ENCODE measurements around the gene SYT14. TPM values are rescaled to one million over a fixed set of nuclear protein-coding genes. Genes with fewer than 3 reads are reported as not detected.
"Not testable (repeated sequence)": the region's sequence is repeated elsewhere in the genome, so short reads cannot be mapped to it uniquely, and the experiment has no call there.

The SYT14 gene
- polyA plus RNA-seq, 4 donors = 0.24 to 0.49 (median 0.35) TPM

- DNase-seq (ENCODE audit: low read depth in 4 of 4, low spot score in 3 of 4) = no peak
Observed at GRCh38 chr1:210022044-210022443, 84.0 kb downstream of the SYT14 start.

DNA sequence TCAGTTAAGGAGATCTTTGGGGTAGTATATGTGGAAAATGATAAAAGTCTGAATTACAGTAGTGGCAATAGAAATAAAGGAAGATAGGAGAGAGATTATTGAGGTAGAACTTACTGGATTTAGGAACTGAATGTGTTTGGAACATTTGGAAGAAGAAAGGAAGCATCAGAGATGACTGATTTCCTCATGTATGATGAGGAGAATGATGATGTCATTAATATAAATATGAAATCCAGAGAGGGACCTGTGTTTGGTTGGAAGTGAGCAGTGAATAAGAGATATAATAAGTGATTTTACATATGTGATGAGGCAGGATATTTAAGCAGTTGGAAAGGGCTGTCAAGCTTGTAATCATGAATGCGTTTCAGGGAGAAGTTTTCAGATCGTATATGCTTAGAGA, 86.3 kb downstream of the SYT14 start:
- no peak for DNase-seq (ENCODE audit: low read depth in 4 of 4, low spot score in 3 of 4)

DNA sequence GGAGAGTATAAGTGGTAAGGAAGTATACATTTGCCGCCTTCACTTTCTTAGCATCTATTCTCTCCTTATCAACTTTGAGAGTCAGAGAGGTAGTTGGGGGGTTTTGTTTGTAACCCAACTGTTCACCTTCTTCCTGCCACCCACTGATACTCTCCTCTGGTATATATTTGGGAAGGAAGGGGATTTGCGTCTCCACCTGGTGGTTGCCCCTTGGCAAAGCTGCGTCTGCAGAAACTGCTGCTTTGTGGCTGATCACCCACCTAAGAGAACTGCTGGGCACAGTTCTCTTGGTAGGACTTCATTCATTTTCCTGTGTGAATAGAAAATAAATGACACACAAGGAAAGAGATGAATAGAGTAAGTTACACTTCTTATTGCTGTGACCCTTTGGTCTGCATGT, 87.0 kb downstream of the SYT14 start:
- DNase-seq (ENCODE audit: low read depth in 4 of 4, low spot score in 3 of 4) = no peak

- no peak for DNase-seq (ENCODE audit: low read depth in 4 of 4, low spot score in 3 of 4)
Observed at GRCh38 chr1:210025870-210026269, 87.9 kb downstream of the SYT14 start.

- DNase-seq (ENCODE audit: low read depth in 4 of 4, low spot score in 3 of 4) = no peak
Observed at GRCh38 chr1:210027994-210028393, 90.0 kb downstream of the SYT14 start.

DNA sequence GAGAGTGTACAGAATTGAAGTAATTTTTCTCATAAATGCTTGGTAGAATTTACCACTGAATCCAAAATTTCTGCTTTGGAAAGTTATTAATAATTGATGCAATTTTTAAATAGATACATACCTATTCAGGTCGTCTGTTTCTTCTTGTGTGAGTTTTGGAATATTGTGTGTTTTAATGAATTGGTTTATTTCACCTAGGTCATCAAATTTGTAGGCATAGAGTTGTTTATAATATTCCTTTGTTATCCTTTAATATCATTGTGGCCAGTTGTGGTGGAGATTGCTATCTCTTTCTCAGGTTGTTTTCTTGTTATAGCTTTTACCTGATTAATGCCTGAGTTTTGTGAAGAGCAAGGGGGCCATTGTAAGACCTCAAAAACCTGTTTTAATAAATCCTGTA, 93.5 kb downstream of the SYT14 start:
- no peak for DNase-seq (ENCODE audit: low read depth in 4 of 4, low spot score in 3 of 4)

DNA sequence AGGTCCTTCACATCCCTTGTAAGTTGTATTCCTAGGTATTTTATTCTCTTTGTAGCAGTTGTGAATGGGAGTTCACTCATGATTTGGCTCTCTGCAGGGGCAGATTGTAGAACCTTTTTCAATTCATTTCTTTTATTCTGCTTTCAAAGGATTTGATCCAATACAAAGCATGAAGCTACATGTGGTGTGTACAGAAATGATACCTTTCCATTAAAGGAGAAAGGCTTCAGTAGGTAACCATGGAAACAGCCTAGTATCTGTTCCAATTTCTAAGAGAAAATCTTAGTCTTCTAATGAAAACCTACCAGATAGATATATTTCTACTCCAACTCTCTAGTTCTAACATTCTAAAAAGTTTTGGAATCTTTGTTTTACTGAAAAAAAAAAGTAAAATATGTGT, 105.0 kb downstream of the SYT14 start:
- no peak for DNase-seq (ENCODE audit: low read depth in 4 of 4, low spot score in 3 of 4)

DNA sequence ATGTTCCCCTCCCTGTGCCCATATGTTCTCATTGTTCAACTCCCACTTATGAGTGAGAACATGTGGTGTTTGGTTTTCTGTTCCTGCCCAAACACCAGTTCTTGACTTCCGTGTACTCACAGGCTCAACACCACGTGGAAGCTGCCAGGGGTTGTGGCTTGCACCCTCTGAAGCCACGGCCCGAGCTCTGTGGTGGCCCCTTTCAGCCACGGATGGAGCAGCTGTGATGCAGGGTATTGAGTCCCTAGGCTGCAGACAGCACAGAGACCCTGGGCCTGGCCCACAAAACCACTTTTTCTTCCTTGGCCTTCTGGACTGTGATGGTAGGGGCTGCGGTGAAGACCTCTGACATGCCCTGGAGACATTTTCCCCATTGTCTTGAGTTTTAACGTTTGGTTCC, 111.6 kb downstream of the SYT14 start:
- DNase-seq (ENCODE audit: low read depth in 4 of 4, low spot score in 3 of 4) = no peak

DNA sequence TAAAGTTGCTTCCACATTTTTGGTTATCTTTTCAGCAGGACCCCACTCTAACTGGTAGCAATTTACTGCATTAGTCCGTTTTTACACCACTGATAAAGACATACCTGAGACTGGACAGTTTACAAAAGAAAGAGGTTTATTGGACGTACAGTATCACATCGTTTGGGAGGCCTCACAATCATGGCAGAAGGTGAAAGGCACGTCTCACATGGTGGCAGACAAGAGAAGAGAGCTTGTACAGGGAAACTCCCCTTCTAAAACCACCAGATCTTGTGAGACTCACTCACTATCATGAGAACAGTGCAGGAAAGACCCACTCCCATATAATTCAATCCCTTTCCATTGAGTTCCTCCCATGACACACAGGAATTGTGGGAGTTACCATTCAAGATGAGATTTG, 112.5 kb downstream of the SYT14 start:
- not testable (repeated sequence) for DNase-seq (ENCODE audit: low read depth in 4 of 4, low spot score in 3 of 4)

DNA sequence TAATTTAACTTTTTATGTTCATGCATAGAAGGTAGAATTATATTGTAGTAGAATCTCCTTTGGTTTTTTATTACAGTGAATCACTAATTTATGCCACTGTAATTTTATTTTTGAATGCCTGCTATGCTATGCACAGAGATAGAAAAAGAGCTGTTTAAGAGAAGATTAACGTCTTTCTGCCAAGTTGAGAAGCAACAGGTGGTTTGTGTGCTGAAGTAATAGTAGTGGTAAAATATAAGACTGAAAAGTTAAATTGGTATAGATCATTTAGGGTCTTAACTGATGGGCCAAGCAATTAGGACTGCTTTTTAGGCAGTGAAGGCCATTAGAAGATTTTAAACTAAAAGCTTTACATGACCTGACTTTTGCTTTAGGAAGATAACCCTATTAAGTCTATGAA, 115.1 kb downstream of the SYT14 start:
- DNase-seq (ENCODE audit: low read depth in 4 of 4, low spot score in 3 of 4) = no peak

- no peak for DNase-seq (ENCODE audit: low read depth in 4 of 4, low spot score in 3 of 4)
Observed at GRCh38 chr1:210057593-210057992, 119.6 kb downstream of the SYT14 start.

- no peak for DNase-seq (ENCODE audit: low read depth in 4 of 4, low spot score in 3 of 4)
Observed at GRCh38 chr1:210061992-210062391, 124.0 kb downstream of the SYT14 start.

- no peak for DNase-seq (ENCODE audit: low read depth in 4 of 4, low spot score in 3 of 4)
Observed at GRCh38 chr1:210070531-210070930, 132.5 kb downstream of the SYT14 start.

GRCh38 chr1:210072129-210072528, 134.1 kb downstream of the SYT14 start:
- DNase-seq (ENCODE audit: low read depth in 4 of 4, low spot score in 3 of 4) = no peak

GRCh38 chr1:210072896-210073504, 135.0 kb downstream of the SYT14 start:
- no peak for DNase-seq (ENCODE audit: low read depth in 4 of 4, low spot score in 3 of 4)

DNA sequence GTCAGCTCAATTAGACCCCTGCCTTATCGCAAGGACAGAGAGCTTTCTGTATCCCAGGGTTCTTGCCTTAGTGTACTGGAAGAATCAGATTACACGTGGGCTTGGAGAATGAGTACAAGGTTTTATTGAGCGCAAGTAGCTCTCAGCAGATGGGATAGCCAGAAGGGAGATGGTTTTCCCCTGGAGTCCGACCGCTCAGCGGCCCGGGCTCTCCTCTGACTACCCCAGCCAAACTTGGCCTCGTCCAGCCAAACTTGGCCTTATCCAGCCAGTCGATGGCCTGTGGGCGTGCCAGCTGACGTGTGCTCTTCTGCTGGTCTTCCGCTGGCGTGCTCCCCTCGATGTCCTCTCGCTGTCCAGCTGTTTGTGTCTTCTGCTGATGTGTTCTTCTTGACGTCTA, 136.9 kb downstream of the SYT14 start:
- no peak for DNase-seq (ENCODE audit: low read depth in 4 of 4, low spot score in 3 of 4)

DNA sequence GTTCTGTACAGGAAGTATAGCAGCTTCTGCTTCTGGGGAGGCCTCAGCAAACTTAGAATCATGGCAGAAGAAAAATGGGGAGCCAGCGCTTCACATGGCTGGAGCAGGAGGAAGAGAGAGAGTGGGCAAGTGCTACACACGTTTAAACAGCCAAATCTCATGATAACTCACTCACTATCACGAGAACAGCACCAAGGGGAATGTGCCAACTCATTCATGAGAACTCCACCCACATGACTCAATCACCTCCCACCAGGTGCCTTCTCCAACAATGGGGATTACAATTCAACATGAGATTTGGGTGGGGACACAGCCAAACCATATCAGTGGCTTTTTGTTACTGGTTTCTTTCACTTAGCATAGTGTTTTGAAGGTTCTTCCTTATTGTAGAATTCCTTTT, 138.6 kb downstream of the SYT14 start:
- DNase-seq (ENCODE audit: low read depth in 4 of 4, low spot score in 3 of 4) = no peak

GRCh38 chr1:210081494-210081893, 143.5 kb downstream of the SYT14 start:
- DNase-seq (ENCODE audit: low read depth in 4 of 4, low spot score in 3 of 4) = no peak

DNA sequence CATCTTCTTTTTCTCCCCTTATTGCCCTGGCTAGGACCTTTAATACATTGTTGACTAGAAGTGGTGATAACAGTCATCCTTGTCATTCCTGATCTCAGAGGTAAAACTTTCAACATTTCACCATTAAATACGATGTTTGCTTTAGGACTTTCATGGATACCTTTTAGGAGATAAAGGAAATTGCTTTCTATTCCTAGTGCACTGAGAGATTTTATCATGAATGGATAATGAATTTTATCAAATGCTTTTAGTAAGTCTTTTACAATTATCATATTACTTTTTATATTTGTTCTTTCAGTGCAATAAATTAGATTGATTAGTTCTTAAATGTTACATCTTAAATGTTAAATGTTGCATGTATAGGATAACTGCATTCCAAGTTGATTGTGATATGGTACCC, 147.3 kb downstream of the SYT14 start:
- no peak for DNase-seq (ENCODE audit: low read depth in 4 of 4, low spot score in 3 of 4)

DNA sequence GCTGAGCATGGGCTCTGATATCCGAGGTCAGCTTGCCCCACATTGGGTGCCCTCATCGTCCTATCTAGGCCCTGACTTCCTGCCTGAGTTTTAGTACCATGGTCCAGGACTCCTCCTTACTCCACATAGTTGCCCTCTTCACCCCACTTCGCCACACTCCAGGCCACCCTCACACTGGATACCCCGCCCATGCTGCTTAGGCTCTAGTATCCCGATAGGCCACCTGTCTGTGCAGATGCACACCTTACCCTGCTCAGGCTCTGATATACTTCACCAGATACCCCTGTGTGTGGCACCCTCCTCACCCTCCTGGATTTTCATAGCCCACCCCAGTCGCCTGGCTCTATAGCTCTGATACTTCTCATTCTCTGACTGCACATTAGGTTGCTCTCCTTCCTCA, 149.0 kb downstream of the SYT14 start:
- no peak for DNase-seq (ENCODE audit: low read depth in 4 of 4, low spot score in 3 of 4)

GRCh38 chr1:210089855-210090254, 151.8 kb downstream of the SYT14 start:
- DNase-seq (ENCODE audit: low read depth in 4 of 4, low spot score in 3 of 4) = no peak

- DNase-seq (ENCODE audit: low read depth in 4 of 4, low spot score in 3 of 4) = no peak
Observed at GRCh38 chr1:210092366-210092765, 154.3 kb downstream of the SYT14 start.

DNA sequence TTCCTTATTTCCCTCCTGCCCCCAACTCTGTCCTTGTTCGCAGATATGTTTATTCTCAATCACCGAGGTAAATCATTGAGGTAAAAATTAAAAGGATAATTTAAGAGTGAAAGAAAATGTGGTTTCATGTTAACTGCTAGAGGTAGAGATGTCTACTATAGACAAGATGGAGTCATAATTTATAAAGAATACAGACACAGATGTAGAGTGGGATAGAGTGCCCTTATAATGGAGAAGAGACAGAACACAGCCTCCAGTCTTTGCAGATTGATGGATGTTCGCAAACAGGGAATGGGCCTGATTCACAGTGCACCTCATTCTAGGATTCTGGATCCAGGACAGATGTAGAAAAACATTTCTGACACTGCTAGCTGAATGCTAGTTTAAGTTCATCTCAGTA, 155.4 kb downstream of the SYT14 start:
- DNase-seq (ENCODE audit: low read depth in 4 of 4, low spot score in 3 of 4) = no peak

All from right renal pelvis (tissue), 4 donors.